Measurements from ENCODE around the gene BRAF.
"Not testable (repeated sequence)": the region's sequence is repeated elsewhere in the genome, so short reads cannot be mapped to it uniquely, and the experiment has no call there.

The BRAF gene

GRCh38 chr7:140917258-140917657 is 7.5 kb downstream of the BRAF start:
- no peak overlapping the region for H3K4me3 ChIP-seq (replicated peaks; ENCODE audit: low read depth, low read length)
- DNase-seq (ENCODE audit: low read depth): no peak
- TF ChIP-seq CTCF (IDR thresholded peaks at IDR 0.05; ENCODE audit: low read length, missing control alignments): no peak

GRCh38 chr7:140915935-140916555 is 8.7 kb downstream of the BRAF start:
- no peak for TF ChIP-seq CTCF (IDR thresholded peaks at IDR 0.05; ENCODE audit: low read length, missing control alignments)
- no peak for DNase-seq (ENCODE audit: low read depth)
- no peak overlapping the region for H3K4me3 ChIP-seq (replicated peaks; ENCODE audit: low read depth, low read length)

GRCh38 chr7:140914083-140914482 is 10.6 kb downstream of the BRAF start:
- TF ChIP-seq CTCF (IDR thresholded peaks at IDR 0.05; ENCODE audit: low read length, missing control alignments): no peak
- DNase-seq (ENCODE audit: low read depth): no peak
- no peak overlapping the region for H3K4me3 ChIP-seq (replicated peaks; ENCODE audit: low read depth, low read length)

DNA sequence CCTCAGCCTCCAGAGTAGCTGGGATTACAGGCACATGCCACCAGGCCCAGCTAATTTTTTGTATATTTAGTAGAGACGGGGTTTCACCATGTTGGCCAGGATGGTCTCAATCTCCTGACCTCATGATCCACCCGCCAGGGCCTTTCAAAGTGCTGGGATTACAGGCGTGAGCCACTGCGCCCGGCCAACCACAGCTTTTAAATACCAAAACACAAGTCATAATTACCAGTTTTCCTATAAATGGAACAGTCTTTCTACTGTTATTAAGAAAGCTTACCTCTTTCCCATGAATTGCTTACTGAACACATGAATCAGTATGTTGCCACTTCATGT is 11.2 kb downstream of the BRAF start:
- not testable (repeated sequence) for DNase-seq (ENCODE audit: low read depth); H3K4me3 ChIP-seq (replicated peaks; ENCODE audit: low read depth, low read length)

DNA sequence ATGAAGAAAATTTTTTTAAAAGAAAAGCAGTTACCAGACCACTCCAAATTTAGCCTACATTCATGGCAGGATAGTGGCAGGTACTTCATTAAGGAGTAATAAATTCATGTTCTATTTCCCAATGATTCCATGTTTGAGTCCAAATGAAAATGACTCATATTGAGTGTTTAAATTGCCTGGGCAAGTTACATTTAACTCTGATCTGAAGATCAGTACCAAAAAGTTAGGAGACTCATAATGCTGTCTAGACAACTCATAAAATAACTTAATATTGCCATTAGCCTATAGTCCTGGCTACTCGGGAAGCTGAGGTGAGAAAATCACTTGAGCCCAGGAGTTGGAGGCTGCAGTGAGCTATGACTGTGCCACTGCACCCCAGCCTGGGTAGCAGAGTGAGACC is 13.0 kb downstream of the BRAF start:
- H3K4me3 ChIP-seq (replicated peaks; ENCODE audit: low read depth, low read length): no peak overlapping the region
- no peak for TF ChIP-seq CTCF (IDR thresholded peaks at IDR 0.05; ENCODE audit: low read length, missing control alignments)
- no peak for DNase-seq (ENCODE audit: low read depth)

- DNase-seq (ENCODE audit: low read depth): no peak
- no peak for TF ChIP-seq CTCF (IDR thresholded peaks at IDR 0.05; ENCODE audit: low read length, missing control alignments)
- no peak overlapping the region for H3K4me3 ChIP-seq (replicated peaks; ENCODE audit: low read depth, low read length)
Measured at GRCh38 chr7:140909476-140910161, 15.1 kb downstream of the BRAF start.

GRCh38 chr7:140908361-140908760 is 16.4 kb downstream of the BRAF start:
- DNase-seq (ENCODE audit: low read depth): no peak
- H3K4me3 ChIP-seq (replicated peaks; ENCODE audit: low read depth, low read length): no peak overlapping the region
- no peak for TF ChIP-seq CTCF (IDR thresholded peaks at IDR 0.05; ENCODE audit: low read length, missing control alignments)
